Keratinocyte (primary cell): ENCODE results near the gene FAIM2. TPM values are rescaled to one million over a fixed set of nuclear protein-coding genes. Genes with fewer than 3 reads are reported as not detected.

Experiments
- DNase-seq: peaks from one replicate; pipeline ENCODE4 v3.0.0-alpha.2; 2011; ENCODE audit warnings: low read depth, missing footprints, low spot score
- FAIRE-seq: peaks from 2 replicates; lab custom pipeline; 2011; peaks lifted over from hg19 to GRCh38; lab: Jason Lieb, UNC
- H2AFZ ChIP-seq: 2 replicates; pipeline ENCODE4 v1.6.0; 2012; ENCODE audit warnings: low read length, control low read depth, inconsistent platforms; ENCODE audit not compliant: control insufficient read depth
- H3K27ac ChIP-seq: 2 replicates; pipeline ENCODE4 v1.5.1; 2011; ENCODE audit warnings: low read length; ENCODE audit not compliant: control insufficient read depth, insufficient read depth
- H3K27me3 ChIP-seq: 3 replicates; pipeline ENCODE4 v1.6.0; 2011; ENCODE audit warnings: low read length; ENCODE audit not compliant: control insufficient read depth, insufficient read depth; ENCODE audit errors: extremely low read depth
- H3K36me3 ChIP-seq, 2 experiments: 2 replicates in 1 of 2; 3 replicates in 1 of 2; pipeline ENCODE4 v1.5.1; 2011; ENCODE audit warnings: low read length in 2 of 2, mild to moderate bottlenecking in 1 of 2; ENCODE audit not compliant: control insufficient read depth in 2 of 2, insufficient read depth in 2 of 2; ENCODE audit errors: extremely low read depth in 1 of 2
- H3K4me1 ChIP-seq: 3 replicates; pipeline ENCODE4 v1.5.1; 2011; ENCODE audit warnings: low read length; ENCODE audit not compliant: control insufficient read depth, insufficient read depth; ENCODE audit errors: extremely low read depth
- H3K4me2 ChIP-seq: 3 replicates; pipeline ENCODE4 v1.6.0; 2011; ENCODE audit warnings: low read depth, low read length; ENCODE audit not compliant: control insufficient read depth, insufficient read depth; ENCODE audit errors: extremely low read depth
- H3K4me3 ChIP-seq, 3 experiments: fragments of 200-600 bp in 1 of 3; sonication (generic) in 1 of 3; 2 replicates in 2 of 3; 3 replicates in 1 of 3; pipeline ENCODE4 v1.5.1; 2011 to 2016; ENCODE audit warnings: low read length in 3 of 3, mild to moderate bottlenecking in 3 of 3, control low read depth in 2 of 3, inconsistent platforms in 1 of 3, low read depth in 1 of 3, mixed read lengths in 1 of 3, mixed run types in 1 of 3, moderate library complexity in 1 of 3; ENCODE audit not compliant: control insufficient read depth in 2 of 3, insufficient read depth in 2 of 3; ENCODE audit errors: extremely low read depth in 1 of 3
- H3K79me2 ChIP-seq: 2 replicates; pipeline ENCODE4 v1.6.0; 2012; ENCODE audit warnings: low read length; ENCODE audit not compliant: control insufficient read depth, insufficient read depth
- H3K9ac ChIP-seq: 3 replicates; pipeline ENCODE4 v1.6.0; 2011; ENCODE audit warnings: low read length; ENCODE audit not compliant: control insufficient read depth, insufficient read depth; ENCODE audit errors: extremely low read depth
- H3K9me1 ChIP-seq: 3 replicates; pipeline ENCODE4 v1.6.0; 2011; ENCODE audit warnings: low read length; ENCODE audit not compliant: control insufficient read depth, insufficient read depth; ENCODE audit errors: extremely low read depth
- H3K9me3 ChIP-seq: 2 replicates; pipeline ENCODE4 v1.5.1; 2012; ENCODE audit warnings: low read depth, low read length; ENCODE audit not compliant: control insufficient read depth
- H4K20me1 ChIP-seq: 3 replicates; pipeline ENCODE4 v1.6.0; 2011; ENCODE audit warnings: low read length; ENCODE audit not compliant: control insufficient read depth, insufficient read depth; ENCODE audit errors: extremely low read depth
- EZH2 ChIP-seq: IDR thresholded peaks from one replicate; pipeline ENCODE4 v1.6.1; 2012; ENCODE audit warnings: inconsistent platforms, mild to moderate bottlenecking, low read length, moderate library complexity
- dilution Hi-C: fragments of 300-500 bp; cut with MboI; formaldehyde crosslinking; loops from one replicate; pipeline ENCODE4 v1.7.0; 2020; ENCODE audit warnings: low sequenced_read_pairs; ENCODE audit not compliant: extremely low pct_ligation_motif_present
- polyA plus RNA-seq, 5 experiments: library from polyadenylated mRNA; depleted of rRNA in 3 of 5; stranded (reverse) in 3 of 5; stranded (forward) in 1 of 5; unstranded in 1 of 5; fragments of >200 nt; gene quantifications; 1 replicate in 1 of 5; 2 replicates in 3 of 5; 3 replicates in 1 of 5; pipeline versions ENCODE4 v1.2.1 to v1.2.3, GENCODE V29; 2011 to 2012; ENCODE audit warnings: missing spikeins in 2 of 5, low read depth in 1 of 5, low replicate concordance in 1 of 5
- TF ChIP-seq, protein P1 (sequence below), 3 experiments: IDR thresholded peaks in 1 of 3; conservative IDR thresholded peaks in 1 of 3; optimal IDR thresholded peaks in 1 of 3; 2 replicates in 2 of 3; 3 replicates in 1 of 3; pipeline versions ENCODE3 to v1.5.1; 2011; ENCODE audit warnings: low read length in 3 of 3, mild to moderate bottlenecking in 3 of 3, moderate library complexity in 2 of 3, control low read depth in 1 of 3, inconsistent platforms in 1 of 3; ENCODE audit not compliant: insufficient read depth in 2 of 3; ENCODE audit errors: extremely low read depth in 1 of 3

FAIM2 gene
- polyA plus RNA-seq, 1 donor (not counting 4 experiments of a cell fraction or from before 2014, with no cell fraction given): not detected

DNA sequence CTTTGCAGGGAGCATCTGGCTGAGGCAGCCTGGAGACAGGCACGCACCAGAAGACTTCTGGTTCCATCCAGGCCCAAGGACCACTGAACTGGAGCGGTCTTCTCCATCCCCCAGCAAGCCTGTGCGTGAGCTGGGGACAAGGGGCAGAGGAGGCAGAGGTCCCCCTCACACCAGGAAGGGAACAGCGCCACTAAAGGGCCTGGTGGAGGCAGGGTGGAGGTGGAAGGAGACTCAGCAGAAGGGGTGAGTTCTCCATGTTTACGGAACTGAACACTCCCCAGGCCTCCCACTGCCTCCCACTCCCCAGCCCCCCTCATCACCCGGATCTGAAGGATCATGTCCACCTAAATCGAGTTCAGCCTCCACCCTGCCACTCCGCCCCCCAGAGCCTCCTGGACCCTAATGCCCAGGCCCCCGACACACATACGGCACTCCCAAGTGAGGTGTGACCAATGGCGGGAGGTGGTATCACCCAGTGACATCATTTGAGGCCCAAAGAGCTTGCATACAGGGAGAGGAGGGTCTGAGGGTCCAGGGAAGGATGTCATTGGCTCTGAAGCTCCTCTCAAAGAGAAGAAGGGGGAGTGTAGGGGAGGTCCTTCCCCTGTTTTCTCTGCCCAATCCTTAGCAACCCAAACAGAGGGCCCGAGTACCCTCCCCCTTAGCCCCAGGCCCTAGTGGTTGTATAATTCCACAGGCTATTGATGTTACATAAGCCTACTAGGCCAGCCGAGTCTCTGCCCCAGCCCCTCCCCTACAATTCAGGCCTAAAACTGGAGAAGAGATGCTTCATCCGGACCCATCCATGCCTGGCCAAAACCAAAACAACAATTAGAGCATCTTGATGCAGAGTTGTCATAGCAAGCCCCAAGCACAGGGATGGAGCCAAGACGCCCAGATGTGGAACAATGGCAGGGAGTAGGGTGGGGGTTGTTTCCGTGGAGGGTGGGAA lies 1.0 kb downstream of the FAIM2 start:
- H3K27ac ChIP-seq: no peak overlapping the region
- DNase-seq (no peak), FAIRE-seq (no peak)
- no peaks in the 10 kb centered on the region for H4K20me1 ChIP-seq
- no peaks in the 10 kb centered on the region for H3K9me3 ChIP-seq
- no peak overlapping the region for H3K9ac ChIP-seq
- H3K4me2 ChIP-seq: no peak overlapping the region
- no peaks in the 10 kb centered on the region for H3K9me1 ChIP-seq
- no peaks in the 10 kb centered on the region for H3K4me1 ChIP-seq
- H2AFZ ChIP-seq: no peak overlapping the region
- no peaks in the 10 kb centered on the region for H3K79me2 ChIP-seq
- peaks cover 57% of the 10 kb centered on the region for H3K27me3 ChIP-seq
- H3K4me3 ChIP-seq: no peak overlapping the region
- TF ChIP-seq EZH2: no peak
- TF ChIP-seq, protein P1, sequence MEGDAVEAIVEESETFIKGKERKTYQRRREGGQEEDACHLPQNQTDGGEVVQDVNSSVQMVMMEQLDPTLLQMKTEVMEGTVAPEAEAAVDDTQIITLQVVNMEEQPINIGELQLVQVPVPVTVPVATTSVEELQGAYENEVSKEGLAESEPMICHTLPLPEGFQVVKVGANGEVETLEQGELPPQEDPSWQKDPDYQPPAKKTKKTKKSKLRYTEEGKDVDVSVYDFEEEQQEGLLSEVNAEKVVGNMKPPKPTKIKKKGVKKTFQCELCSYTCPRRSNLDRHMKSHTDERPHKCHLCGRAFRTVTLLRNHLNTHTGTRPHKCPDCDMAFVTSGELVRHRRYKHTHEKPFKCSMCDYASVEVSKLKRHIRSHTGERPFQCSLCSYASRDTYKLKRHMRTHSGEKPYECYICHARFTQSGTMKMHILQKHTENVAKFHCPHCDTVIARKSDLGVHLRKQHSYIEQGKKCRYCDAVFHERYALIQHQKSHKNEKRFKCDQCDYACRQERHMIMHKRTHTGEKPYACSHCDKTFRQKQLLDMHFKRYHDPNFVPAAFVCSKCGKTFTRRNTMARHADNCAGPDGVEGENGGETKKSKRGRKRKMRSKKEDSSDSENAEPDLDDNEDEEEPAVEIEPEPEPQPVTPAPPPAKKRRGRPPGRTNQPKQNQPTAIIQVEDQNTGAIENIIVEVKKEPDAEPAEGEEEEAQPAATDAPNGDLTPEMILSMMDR (optimal IDR thresholded peaks at IDR 0.05 in 1 of 3, IDR thresholded peaks at IDR 0.05 in 1 of 3, conservative IDR thresholded peaks at IDR 0.05 in 1 of 3; ENCODE audit: extremely low read depth in 1 of 3, insufficient read depth in 2 of 3, low read length in 3 of 3): no peak
- dilution Hi-C loops: no loop called here
- H3K36me3 ChIP-seq: no peaks in the 10 kb centered on the region

DNA sequence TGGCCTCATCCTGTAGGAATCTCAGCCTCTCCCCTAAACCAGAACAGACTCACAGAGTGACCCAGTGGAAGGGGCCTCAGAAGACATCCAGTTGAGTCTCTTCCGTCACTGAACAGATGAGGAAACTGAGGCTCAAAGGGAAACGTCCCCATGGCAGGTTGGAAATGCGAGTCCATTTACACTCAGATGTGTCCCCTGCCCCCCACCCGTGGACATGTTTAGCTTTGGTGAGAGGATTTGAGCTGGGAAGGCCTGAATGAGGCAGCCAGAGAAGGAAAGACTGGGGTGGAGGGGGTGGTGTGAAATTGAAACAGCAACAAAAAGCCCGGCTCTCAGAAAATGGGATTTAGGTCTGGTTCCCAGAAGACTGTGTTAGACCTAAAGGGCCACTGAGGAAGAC lies 1.7 kb downstream of the FAIM2 start:
- peaks cover 63% of the 10 kb centered on the region for H3K27me3 ChIP-seq
- no peaks in the 10 kb centered on the region for H4K20me1 ChIP-seq
- no peaks in the 10 kb centered on the region for H3K79me2 ChIP-seq
- no peaks in the 10 kb centered on the region for H3K36me3 ChIP-seq
- no peaks in the 10 kb centered on the region for H3K9me1 ChIP-seq
- no peak for FAIRE-seq
- no peaks in the 10 kb centered on the region for H3K4me1 ChIP-seq
- H3K4me3 ChIP-seq: no peak overlapping the region
- dilution Hi-C loops: no loop called here
- no peaks in the 10 kb centered on the region for H3K9me3 ChIP-seq
- no peak overlapping the region for H3K27ac ChIP-seq
- TF ChIP-seq EZH2: no peak
- TF ChIP-seq, protein P1 (optimal IDR thresholded peaks at IDR 0.05 in 1 of 3, IDR thresholded peaks at IDR 0.05 in 1 of 3, conservative IDR thresholded peaks at IDR 0.05 in 1 of 3; ENCODE audit: extremely low read depth in 1 of 3, insufficient read depth in 2 of 3, low read length in 3 of 3): no peak
- no peak overlapping the region for H2AFZ ChIP-seq
- no peak overlapping the region for H3K9ac ChIP-seq
- no peak overlapping the region for H3K4me2 ChIP-seq
- DNase-seq: no peak
